Left cardiac atrium (tissue), 4 donors: ENCODE results near the gene NAMPT. TPM values are rescaled to one million over a fixed set of nuclear protein-coding genes. Genes with fewer than 3 reads are reported as not detected.
"Not testable (repeated sequence)": the region's sequence is repeated elsewhere in the genome, so short reads cannot be mapped to it uniquely, and the experiment has no call there.

Experiments used
- ATAC-seq, 2 donors: fragments of 200-7000 bp; cut with Tn5 transposase; one replicate each; pipeline ENCODE4 v1.9.1; 2020; ENCODE audit warnings: mild to moderate bottlenecking in 2 of 2, moderate library complexity in 2 of 2
- DNase-seq: peaks from one replicate; pipeline ENCODE4 v3.0.0-alpha.2; 2020
- intact Hi-C, 2 donors: fragments of 100-400 bp; cut with DNase I; formaldehyde crosslinking; loops; one replicate each; pipeline versions ENCODE4 v1.14.1 to v1.15.1; 2022 to 2023
- long read RNA-seq: library from polyadenylated mRNA; unstranded; transcript quantifications from one replicate; pipeline ENCODE4 v2.0.0, GENCODE V29; 2021
- total RNA-seq, 2 donors: library from RNA; stranded (reverse); fragmentation: NEBNext Ultra II Directional; extraction: Animal tissue kit (Norgen Biotek cat#: 25700); gene quantifications; one replicate each; pipeline ENCODE4 v1.2.1, GENCODE V29; 2021
- donor health status: DM: no; HTN: yes; CAD: no.
- donor health status: DM: no; HTN: yes; CAD: no; lungs with severe emphysema.
- donor health status: DM: yes; HTN: yes; CAD: no.
- donor health status: Dilated cardiomyopathy.

NAMPT gene
- 100 to 1,000 TPM; 126 to 319 TPM for total RNA-seq
- long read RNA-seq, full-length matches to known transcripts, result 162 of 207 reads
- long read RNA-seq, partial matches to known transcripts, result 11 of 207 reads
- long read RNA-seq, other reads (novel, unspliced or antisense), result 34 of 207 reads

DNA sequence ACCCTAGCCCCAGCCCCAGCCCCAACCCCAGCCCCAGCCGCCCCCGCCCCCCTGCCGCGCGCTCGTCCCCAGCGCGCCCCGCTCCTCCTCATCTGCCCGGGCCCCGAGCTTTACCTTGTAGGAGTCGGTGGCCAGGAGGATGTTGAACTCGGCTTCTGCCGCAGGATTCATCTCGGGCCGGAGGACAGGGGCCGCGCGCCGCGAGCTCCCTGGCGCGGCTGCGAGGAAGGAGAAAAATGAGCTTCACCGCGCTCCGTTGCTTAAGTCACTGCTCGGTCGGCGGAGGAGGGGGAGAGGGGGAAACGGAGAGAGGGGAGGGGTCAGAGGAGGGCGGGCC is at the start of gene NAMPT:
Gene NAMPT, minus strand, starts transcription at position 270 of the 337 bp plus-strand sequence. Its CDS starts 99 bp downstream, at position 171.
- DNase-seq (no peak), ATAC-seq (no peak)
- intact Hi-C loops, result loop anchor here in 1 of 2 donors (1.0 to 10.0 kb wide), 4 partner anchors 68 to 178 kb away; no protein-coding TSS in a partner anchor

- DNase-seq, result no peak
- ATAC-seq, result no peak
- intact Hi-C loops, result no loop called here
These were observed 47.4 kb upstream of the NAMPT start for GRCh38 chr7:106332201-106332600.

DNA sequence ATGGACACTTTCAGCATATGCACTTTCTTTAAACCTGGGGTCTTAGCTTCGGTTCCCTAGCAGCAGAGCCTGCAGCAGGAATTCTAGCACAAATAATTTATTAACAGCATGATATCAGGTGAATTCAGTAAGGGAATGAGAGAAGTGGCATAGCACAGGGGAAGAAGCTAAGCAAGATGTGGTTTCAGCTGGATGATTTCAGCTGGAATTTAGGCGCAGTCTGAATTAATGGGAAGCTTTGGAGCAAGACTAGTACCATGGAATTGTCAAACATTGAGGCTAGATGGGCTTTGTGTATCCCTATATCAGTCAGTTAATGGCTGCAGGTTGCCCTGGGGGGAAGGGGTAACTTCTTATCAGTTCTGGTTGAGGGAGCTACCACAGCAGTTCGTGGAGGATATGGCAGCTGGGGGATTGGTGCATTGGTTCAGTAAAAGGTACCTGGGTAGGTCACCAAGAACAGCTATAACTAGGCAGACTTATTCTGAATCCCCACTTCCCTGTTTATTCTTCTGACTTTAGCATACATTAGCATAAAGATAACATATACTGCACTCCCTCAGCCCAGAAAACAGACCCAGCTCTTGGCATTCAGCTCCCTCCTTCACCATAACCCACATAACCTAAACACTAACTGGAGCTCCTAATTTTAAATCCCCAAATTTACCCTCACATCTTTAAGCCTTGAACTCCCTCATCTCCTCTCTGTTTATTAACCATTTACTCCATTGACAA is 46.8 kb upstream of the NAMPT start:
- intact Hi-C loops, result no loop called here
- DNase-seq (no peak), ATAC-seq (no peak)

- intact Hi-C loops, result no loop called here
- ATAC-seq, result peak; percentile 27 to 87
- DNase-seq, result no peak
These were observed 45.4 kb upstream of the NAMPT start for GRCh38 chr7:106329971-106330733.

- DNase-seq, result no peak
- intact Hi-C loops, result no loop called here
- no peak for ATAC-seq
These were observed 44.6 kb upstream of the NAMPT start for GRCh38 chr7:106329408-106329807.

DNA sequence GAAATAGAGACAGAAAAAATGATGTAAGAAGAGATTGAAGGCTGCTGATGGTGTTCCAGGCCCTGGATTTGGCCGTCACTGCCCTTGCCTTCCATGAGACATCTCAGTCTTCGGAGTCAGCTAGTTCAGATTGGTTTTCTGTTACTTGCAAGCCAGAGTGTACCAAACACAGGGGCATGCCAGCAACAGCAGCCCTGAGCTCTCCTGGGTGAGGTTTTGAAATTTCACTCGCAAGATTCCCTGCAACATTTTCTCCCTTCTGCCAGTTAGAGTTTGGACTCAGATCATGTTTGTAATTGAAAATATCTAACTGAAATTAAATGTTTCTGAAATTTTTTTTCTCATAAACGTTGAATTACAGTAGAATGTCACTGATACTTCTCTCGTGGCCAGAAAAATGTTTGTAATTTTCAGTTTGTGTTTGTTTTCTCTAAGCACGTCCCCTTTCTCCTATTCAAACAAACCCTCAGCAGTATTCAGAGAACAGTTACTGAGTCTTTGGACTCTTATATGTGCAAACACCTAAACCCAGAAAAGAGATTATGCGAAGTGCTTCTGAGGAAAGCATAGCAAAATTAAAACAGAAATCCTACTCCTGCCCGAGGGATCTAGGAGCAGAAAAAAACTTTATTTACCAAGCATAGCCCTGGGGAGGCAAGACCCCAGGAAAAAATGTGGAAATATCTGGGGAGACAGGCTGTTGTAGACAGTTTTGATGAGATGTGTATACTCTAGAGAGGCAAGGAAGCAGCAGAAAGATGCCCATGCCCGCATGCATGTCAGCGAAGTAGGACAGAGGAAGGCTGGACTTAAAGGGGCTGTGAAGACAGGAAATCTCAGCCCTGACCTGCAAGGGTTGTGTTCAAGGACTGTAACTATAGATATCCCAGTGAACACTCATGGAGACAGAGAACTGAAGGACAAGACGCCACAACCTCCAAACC is 43.0 kb upstream of the NAMPT start:
- intact Hi-C loops, result no loop called here
- ATAC-seq (peak in 1 of 2 donors; percentile 78), DNase-seq (no peak)

DNA sequence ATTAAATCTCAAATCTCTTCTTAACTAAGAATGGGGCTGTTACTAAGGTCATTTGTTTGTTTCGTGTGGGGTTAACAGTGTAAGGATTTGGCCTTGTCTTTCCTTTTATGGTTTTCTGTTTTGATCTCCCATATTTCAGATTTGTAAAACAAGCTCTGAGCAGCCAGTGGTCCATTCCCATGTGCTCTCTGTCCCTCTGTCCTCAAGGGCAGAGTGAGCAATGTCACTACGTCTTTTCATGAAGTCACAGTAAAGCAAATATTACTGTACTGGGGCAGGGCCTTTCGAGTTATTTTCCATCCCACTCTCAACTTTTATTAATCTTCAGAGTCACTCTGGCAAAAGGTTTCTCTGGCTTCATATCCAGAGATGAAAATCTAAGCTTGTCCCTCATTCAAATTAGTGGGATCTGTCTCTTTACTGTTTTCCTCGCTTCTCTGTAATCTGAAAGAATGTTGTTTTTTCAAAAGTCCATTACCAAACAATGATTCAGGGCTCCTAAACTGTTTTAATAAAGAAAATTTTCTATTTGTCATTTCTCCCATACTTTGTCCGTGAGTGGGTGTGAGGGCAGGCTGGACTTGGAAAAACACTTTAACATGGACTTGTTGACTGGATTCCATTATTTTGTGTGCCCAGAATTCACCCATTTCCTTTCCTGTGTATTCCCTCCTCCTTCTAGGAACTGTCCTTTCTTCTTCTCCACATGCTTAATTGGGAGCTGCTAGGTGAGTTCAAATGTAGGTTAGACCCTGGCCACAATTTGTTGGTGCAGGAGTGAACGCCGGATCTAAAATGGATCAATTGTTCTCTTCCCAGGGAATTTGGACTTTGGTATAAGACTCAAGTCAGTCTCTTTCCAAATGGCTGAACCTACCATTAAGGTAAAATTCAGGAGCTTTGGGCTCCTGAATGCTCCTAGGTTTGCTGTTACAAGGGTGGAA is 42.1 kb upstream of the NAMPT start:
- ATAC-seq, result no peak
- no peak for DNase-seq
- intact Hi-C loops, result no loop called here

- DNase-seq, intact Hi-C loops, ATAC-seq: not testable (repeated sequence)
These were observed 39.7 kb upstream of the NAMPT start for GRCh38 chr7:106324509-106324908.

GRCh38 chr7:106320254-106320770 is 35.5 kb upstream of the NAMPT start:
- DNase-seq, ATAC-seq, intact Hi-C loops: not testable (repeated sequence)

GRCh38 chr7:106318482-106318881 is 33.7 kb upstream of the NAMPT start:
- intact Hi-C loops, result no loop called here
- ATAC-seq, result no peak
- no peak for DNase-seq

GRCh38 chr7:106317971-106318370 is 33.2 kb upstream of the NAMPT start:
- no peak for ATAC-seq
- no peak for DNase-seq
- intact Hi-C loops, result no loop called here

- DNase-seq (no peak), ATAC-seq (no peak)
- intact Hi-C loops, result no loop called here
These were observed 32.2 kb upstream of the NAMPT start for GRCh38 chr7:106316947-106317346.

DNA sequence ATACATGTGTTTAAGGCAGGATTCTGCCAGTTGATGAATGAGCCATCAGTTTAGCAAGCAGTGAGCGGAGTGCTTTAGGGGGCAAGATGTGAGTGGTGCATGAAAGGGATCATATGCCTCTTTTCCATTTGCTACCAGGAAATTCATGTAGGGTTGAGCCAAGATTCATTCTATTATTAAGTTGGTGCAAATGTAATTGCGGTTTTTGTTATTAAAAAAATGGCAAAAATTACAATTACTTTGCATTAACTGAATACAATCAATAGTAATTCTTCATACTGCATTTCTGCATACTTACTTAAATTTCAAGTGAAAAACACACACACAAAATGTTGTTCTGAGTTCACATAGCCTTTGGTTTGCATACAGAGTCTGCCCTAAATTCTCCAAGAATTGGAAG is 30.1 kb upstream of the NAMPT start:
- DNase-seq, result no peak
- intact Hi-C loops, result no loop called here
- no peak for ATAC-seq

- peak; percentile 12 to 45 for ATAC-seq
- intact Hi-C loops, result no loop called here
These were observed 29.2 kb upstream of the NAMPT start for GRCh38 chr7:106313966-106314365.

DNA sequence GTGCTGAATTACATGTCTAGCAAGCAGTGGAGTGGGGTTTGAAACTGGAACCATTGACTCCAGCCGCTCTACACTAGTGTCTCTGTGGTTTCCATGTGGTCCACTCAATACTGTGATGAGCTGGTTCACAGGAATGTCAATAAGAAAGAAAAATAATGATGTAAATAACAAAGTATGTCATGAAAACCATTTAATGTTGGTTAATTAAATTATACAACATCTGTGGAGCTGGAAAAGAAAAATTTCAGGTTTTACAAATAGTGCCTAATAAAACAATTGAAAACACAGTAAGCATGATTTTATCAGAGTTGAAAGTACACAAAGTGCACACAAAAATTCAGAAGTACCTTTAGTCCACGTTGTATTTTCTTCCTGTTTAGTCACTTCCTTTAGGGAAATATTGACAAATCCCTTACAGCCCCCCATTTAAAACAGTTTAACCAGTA is 28.7 kb upstream of the NAMPT start:
- intact Hi-C loops, result no loop called here
- no peak for ATAC-seq
- no peak for DNase-seq

More at GRCh38 chr7:106313966-106314365, 29.2 kb upstream of the NAMPT start:
- DNase-seq, result no peak

- no peak for DNase-seq
- intact Hi-C loops, result no loop called here
- ATAC-seq, result no peak
These were observed 28.1 kb upstream of the NAMPT start for GRCh38 chr7:106312906-106313305.

DNA sequence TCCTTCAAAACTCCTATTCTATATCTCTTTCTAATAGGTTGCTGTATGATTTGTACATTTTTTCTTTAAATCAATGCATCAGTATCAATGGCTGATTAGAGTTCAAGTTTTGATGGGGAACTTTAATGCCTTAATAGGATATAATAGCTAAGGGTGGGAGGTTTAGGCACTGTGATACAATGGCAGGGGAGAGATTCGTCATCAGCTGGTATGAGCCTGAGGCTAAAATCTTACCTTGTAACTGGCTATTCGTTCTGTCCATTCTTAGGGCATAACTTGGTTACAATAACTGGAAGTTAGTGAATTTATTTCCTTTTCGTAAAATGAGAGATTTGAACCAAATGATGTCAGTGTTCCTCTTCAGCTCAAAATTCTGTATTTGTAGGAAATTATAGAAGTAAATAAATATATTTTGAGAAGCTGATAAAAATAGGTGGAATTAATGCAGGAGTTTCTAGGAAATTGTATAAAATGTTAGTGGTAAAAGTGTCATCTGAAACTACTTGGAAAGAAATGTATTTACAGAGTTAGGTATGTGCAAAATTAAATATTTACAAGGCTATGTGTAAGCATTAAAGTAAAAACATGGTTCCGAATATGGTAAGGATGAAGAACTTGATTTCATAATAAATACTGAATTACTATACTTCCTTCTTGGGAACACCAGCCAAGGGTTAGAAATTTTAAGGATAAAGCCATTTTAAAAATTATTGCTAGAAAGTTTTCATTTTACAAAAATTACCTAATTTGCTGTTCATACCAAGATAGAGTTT is 27.5 kb upstream of the NAMPT start:
- intact Hi-C loops, result no loop called here
- DNase-seq (no peak), ATAC-seq (no peak)
